ENCODE data around the gene IL20RA.

- TF ChIP-seq, protein P1, sequence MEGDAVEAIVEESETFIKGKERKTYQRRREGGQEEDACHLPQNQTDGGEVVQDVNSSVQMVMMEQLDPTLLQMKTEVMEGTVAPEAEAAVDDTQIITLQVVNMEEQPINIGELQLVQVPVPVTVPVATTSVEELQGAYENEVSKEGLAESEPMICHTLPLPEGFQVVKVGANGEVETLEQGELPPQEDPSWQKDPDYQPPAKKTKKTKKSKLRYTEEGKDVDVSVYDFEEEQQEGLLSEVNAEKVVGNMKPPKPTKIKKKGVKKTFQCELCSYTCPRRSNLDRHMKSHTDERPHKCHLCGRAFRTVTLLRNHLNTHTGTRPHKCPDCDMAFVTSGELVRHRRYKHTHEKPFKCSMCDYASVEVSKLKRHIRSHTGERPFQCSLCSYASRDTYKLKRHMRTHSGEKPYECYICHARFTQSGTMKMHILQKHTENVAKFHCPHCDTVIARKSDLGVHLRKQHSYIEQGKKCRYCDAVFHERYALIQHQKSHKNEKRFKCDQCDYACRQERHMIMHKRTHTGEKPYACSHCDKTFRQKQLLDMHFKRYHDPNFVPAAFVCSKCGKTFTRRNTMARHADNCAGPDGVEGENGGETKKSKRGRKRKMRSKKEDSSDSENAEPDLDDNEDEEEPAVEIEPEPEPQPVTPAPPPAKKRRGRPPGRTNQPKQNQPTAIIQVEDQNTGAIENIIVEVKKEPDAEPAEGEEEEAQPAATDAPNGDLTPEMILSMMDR (IDR thresholded peaks at IDR 0.05) = no peak
- TF ChIP-seq POLR2AphosphoS5 (IDR thresholded peaks at IDR 0.05) = no peak
- TF ChIP-seq POLR2A (IDR thresholded peaks at IDR 0.05) = no peak
These were observed 43.3 kb downstream of the IL20RA start for GRCh38 chr6:137001299-137001976.
